Astrocyte of the cerebellum (primary cell): Measurements from ENCODE around the gene PARP16.

ENCODE experiments used
- DNase-seq: peaks from one replicate; pipeline ENCODE4 v3.0.0-alpha.2; 2011; ENCODE audit warnings: low read depth
- H3K4me3 ChIP-seq: 2 replicates; pipeline ENCODE4 v1.5.1; 2011; ENCODE audit warnings: mild to moderate bottlenecking, low read depth, low read length, moderate library complexity
- in situ Hi-C: cut with HindIII; loops from 2 replicates; pipeline ENCODE4 v1.10.0; 2017; ENCODE audit warnings: low sequenced_read_pairs
- TF ChIP-seq, protein P1 (sequence below): IDR thresholded peaks from 2 replicates; pipeline ENCODE4 v1.5.1; 2012; ENCODE audit warnings: low read length, low read depth, moderate library complexity, mild to moderate bottlenecking; ENCODE audit errors: missing control alignments

Gene PARP16

GRCh38 chr15:65258375-65259262 is 28.1 kb downstream of the PARP16 start:
- H3K4me3 ChIP-seq, result no peak overlapping the region
- no peak for DNase-seq
- TF ChIP-seq, protein P1, sequence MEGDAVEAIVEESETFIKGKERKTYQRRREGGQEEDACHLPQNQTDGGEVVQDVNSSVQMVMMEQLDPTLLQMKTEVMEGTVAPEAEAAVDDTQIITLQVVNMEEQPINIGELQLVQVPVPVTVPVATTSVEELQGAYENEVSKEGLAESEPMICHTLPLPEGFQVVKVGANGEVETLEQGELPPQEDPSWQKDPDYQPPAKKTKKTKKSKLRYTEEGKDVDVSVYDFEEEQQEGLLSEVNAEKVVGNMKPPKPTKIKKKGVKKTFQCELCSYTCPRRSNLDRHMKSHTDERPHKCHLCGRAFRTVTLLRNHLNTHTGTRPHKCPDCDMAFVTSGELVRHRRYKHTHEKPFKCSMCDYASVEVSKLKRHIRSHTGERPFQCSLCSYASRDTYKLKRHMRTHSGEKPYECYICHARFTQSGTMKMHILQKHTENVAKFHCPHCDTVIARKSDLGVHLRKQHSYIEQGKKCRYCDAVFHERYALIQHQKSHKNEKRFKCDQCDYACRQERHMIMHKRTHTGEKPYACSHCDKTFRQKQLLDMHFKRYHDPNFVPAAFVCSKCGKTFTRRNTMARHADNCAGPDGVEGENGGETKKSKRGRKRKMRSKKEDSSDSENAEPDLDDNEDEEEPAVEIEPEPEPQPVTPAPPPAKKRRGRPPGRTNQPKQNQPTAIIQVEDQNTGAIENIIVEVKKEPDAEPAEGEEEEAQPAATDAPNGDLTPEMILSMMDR, result no peak
- in situ Hi-C loops, result loop anchor here (5.0 kb wide), 1 partner anchor 51 kb away; no protein-coding TSS in a partner anchor

GRCh38 chr15:65255486-65256140 is 31.1 kb downstream of the PARP16 start:
- no peak overlapping the region for H3K4me3 ChIP-seq
- TF ChIP-seq, protein P1, result no peak
- in situ Hi-C loops, result loop anchor here (5.0 kb wide), 1 partner anchor 48 kb away; no protein-coding TSS in a partner anchor
- no peak for DNase-seq

DNA sequence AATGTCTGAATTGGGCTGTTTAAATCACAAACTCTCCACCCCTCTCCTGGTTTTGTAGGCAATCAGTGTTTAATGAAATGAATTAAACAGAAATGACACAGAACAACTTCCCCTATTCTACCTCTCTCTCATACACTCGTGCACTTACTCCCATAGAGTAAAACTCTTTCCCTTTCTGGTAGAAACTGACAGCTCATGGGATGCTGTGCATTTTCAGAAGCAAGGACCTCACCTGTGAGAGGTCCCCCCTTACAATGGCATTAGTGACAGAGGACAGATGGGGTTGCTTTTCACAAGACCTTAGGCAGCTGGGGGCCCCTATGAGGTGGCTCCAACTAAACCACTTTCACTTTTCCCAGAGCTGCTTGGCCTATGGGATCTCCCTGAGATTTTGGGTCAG is 31.9 kb downstream of the PARP16 start:
- TF ChIP-seq, protein P1, result no peak
- in situ Hi-C loops, result loop anchor here (5.0 kb wide), 1 partner anchor 47 kb away; no protein-coding TSS in a partner anchor
- DNase-seq, result no peak
- H3K4me3 ChIP-seq, result no peak overlapping the region

- in situ Hi-C loops, result no loop called here
- no peak for DNase-seq
- H3K4me3 ChIP-seq, result no peak overlapping the region
- TF ChIP-seq, protein P1, result no peak
Measured at GRCh38 chr15:65254356-65254755, 32.3 kb downstream of the PARP16 start.

GRCh38 chr15:65249641-65250040 is 37.0 kb downstream of the PARP16 start:
- no peak for DNase-seq

GRCh38 chr15:65248511-65249255 is 38.0 kb downstream of the PARP16 start:
- no peak for DNase-seq
- TF ChIP-seq, protein P1, result no peak
- in situ Hi-C loops, result no loop called here
- no peak overlapping the region for H3K4me3 ChIP-seq

More at GRCh38 chr15:65249641-65250040, 37.0 kb downstream of the PARP16 start:
- TF ChIP-seq, protein P1, result no peak
- no peak overlapping the region for H3K4me3 ChIP-seq
- in situ Hi-C loops, result no loop called here
